Measurements from ENCODE around the gene CCDC107. TPM values are rescaled to one million over a fixed set of nuclear protein-coding genes. Genes with fewer than 3 reads are reported as not detected.

Gene CCDC107
- total RNA-seq, 1 donor from 2014 or later: 13.5 TPM

GRCh38 chr9:35656348-35656747, 1.7 kb upstream of the CCDC107 start:
- peaks cover 22% of the 10 kb centered on the region for H3K27me3 Mint-ChIP-seq (ENCODE audit: unreplicated experiment)
- peaks cover 25% of the 10 kb centered on the region for H3K4me1 Mint-ChIP-seq (ENCODE audit: unreplicated experiment)
- TF ChIP-seq CTCF (IDR thresholded peaks at IDR 0.05; ENCODE audit: unreplicated experiment): no peak
- H3K27ac Mint-ChIP-seq (ENCODE audit: unreplicated experiment): no peak overlapping the region
- H3K36me3 Mint-ChIP-seq (ENCODE audit: low read depth, unreplicated experiment): peaks cover 14% of the 10 kb centered on the region
- DNase-seq (ENCODE audit: low spot score): no peak
- no peak overlapping the region for H3K4me3 Mint-ChIP-seq (ENCODE audit: unreplicated experiment)
- peaks cover 4% of the 10 kb centered on the region for H3K9me3 Mint-ChIP-seq (ENCODE audit: unreplicated experiment)

- Mint-ChIP-seq H3K27ac (ENCODE audit: unreplicated experiment) (peak overlapping the region; percentile 99), H3K9me3 (ENCODE audit: unreplicated experiment) (peaks cover 4% of the 10 kb centered on the region), H3K27me3 (ENCODE audit: unreplicated experiment) (peaks cover 22% of the 10 kb centered on the region), H3K4me3 (ENCODE audit: unreplicated experiment) (peak overlapping the region; percentile 87), H3K4me1 (ENCODE audit: unreplicated experiment) (peaks cover 29% of the 10 kb centered on the region), H3K36me3 (ENCODE audit: low read depth, unreplicated experiment) (peaks cover 17% of the 10 kb centered on the region)
- TF ChIP-seq CTCF (IDR thresholded peaks at IDR 0.05; ENCODE audit: unreplicated experiment): no peak
- no peak for DNase-seq (ENCODE audit: low spot score)
Observed at GRCh38 chr9:35656831-35657545, 1.1 kb upstream of the CCDC107 start.

- H3K4me1 Mint-ChIP-seq (ENCODE audit: unreplicated experiment): peaks cover 34% of the 10 kb centered on the region
- peak within 1 kb of the TSS; percentile 91 for H3K4me3 Mint-ChIP-seq (ENCODE audit: unreplicated experiment)
- peak within 1 kb of the TSS; percentile 99 for H3K27ac Mint-ChIP-seq (ENCODE audit: unreplicated experiment)
Observed at GRCh38 chr9:35657546-35658136, 451 bp upstream of the CCDC107 start, which contains the start of gene RMRP. TSS of gene RMRP (minus strand) at chr9:35658019.

GRCh38 chr9:35658968-35659220, 802 bp downstream of the CCDC107 start:
- peaks cover 35% of the 10 kb centered on the region for H3K4me1 Mint-ChIP-seq (ENCODE audit: unreplicated experiment)
- peaks cover 4% of the 10 kb centered on the region for H3K9me3 Mint-ChIP-seq (ENCODE audit: unreplicated experiment)
- peak overlapping the region; percentile 78 for H3K27ac Mint-ChIP-seq (ENCODE audit: unreplicated experiment)
- TF ChIP-seq CTCF (IDR thresholded peaks at IDR 0.05; ENCODE audit: unreplicated experiment): no peak
- peaks cover 18% of the 10 kb centered on the region for H3K36me3 Mint-ChIP-seq (ENCODE audit: low read depth, unreplicated experiment)
- H3K4me3 Mint-ChIP-seq (ENCODE audit: unreplicated experiment): peak overlapping the region; percentile 88
- peaks cover 32% of the 10 kb centered on the region for H3K27me3 Mint-ChIP-seq (ENCODE audit: unreplicated experiment)
- no peak for DNase-seq (ENCODE audit: low spot score)

More at GRCh38 chr9:35657546-35658136, 451 bp upstream of the CCDC107 start, which contains the start of gene RMRP:
- TF ChIP-seq CTCF (IDR thresholded peaks at IDR 0.05; ENCODE audit: unreplicated experiment): no peak
- Mint-ChIP-seq H3K9me3 (ENCODE audit: unreplicated experiment) (peaks cover 4% of the 10 kb centered on the region), H3K27me3 (ENCODE audit: unreplicated experiment) (peaks cover 25% of the 10 kb centered on the region), H3K36me3 (ENCODE audit: low read depth, unreplicated experiment) (peaks cover 18% of the 10 kb centered on the region)
- peak; percentile 92 for DNase-seq (ENCODE audit: low spot score)

- no peak for TF ChIP-seq CTCF (IDR thresholded peaks at IDR 0.05; ENCODE audit: unreplicated experiment)
- H3K9me3 Mint-ChIP-seq (ENCODE audit: unreplicated experiment): peaks cover 4% of the 10 kb centered on the region
- no peak for DNase-seq (ENCODE audit: low spot score)
- H3K36me3 Mint-ChIP-seq (ENCODE audit: low read depth, unreplicated experiment): peaks cover 18% of the 10 kb centered on the region
- no peak overlapping the region for H3K27ac Mint-ChIP-seq (ENCODE audit: unreplicated experiment)
- peaks cover 35% of the 10 kb centered on the region for H3K4me1 Mint-ChIP-seq (ENCODE audit: unreplicated experiment)
- peaks cover 32% of the 10 kb centered on the region for H3K27me3 Mint-ChIP-seq (ENCODE audit: unreplicated experiment)
- H3K4me3 Mint-ChIP-seq (ENCODE audit: unreplicated experiment): peak overlapping the region; percentile 88
Observed at GRCh38 chr9:35659340-35659739, 1.2 kb downstream of the CCDC107 start.

All from endothelial cell (in vitro differentiated cells).